Muscle of leg (tissue), 11 donors: ENCODE data around the gene SARS2. TPM values are rescaled to one million over a fixed set of nuclear protein-coding genes. Genes with fewer than 3 reads are reported as not detected.
"Not testable (repeated sequence)": the region's sequence is repeated elsewhere in the genome, so short reads cannot be mapped to it uniquely, and the experiment has no call there.

Source experiments
- DNase-seq: peaks from one replicate; pipeline ENCODE4 v3.0.0; 2013
- H3K27ac ChIP-seq: one replicate; pipeline ENCODE4 v1.5.1; 2013; ENCODE audit warnings: mild to moderate bottlenecking, low read length, control low read depth
- H3K27me3 ChIP-seq: one replicate; pipeline ENCODE4 v1.6.1; 2013; ENCODE audit warnings: low read length; ENCODE audit not compliant: control insufficient read depth, insufficient read depth
- H3K36me3 ChIP-seq: one replicate; pipeline ENCODE4 v1.6.1; 2013; ENCODE audit warnings: low read length; ENCODE audit not compliant: control insufficient read depth, insufficient read depth
- H3K4me1 ChIP-seq: one replicate; pipeline ENCODE4 v1.6.1; 2013; ENCODE audit warnings: low read length; ENCODE audit not compliant: control insufficient read depth, insufficient read depth
- H3K4me3 ChIP-seq: one replicate; pipeline ENCODE4 v1.5.1; 2013; ENCODE audit warnings: low read length, control low read depth
- H3K9me3 ChIP-seq: replicated peaks from 2 replicates; pipeline ENCODE4 v1.6.1; 2013; ENCODE audit warnings: low read depth, low read length; ENCODE audit not compliant: control insufficient read depth
- WGBS: methylation state at CpG from one replicate; pipeline ENCODE4 v1.1.5; 2013; ENCODE audit warnings: missing lambda C conversion rate; ENCODE audit not compliant: insufficient coverage; 5-methylcytosine and 5-hydroxymethylcytosine counted together
- polyA plus RNA-seq, 8 donors: library from polyadenylated mRNA; unstranded; fragments of 120-200 nt; gene quantifications; one replicate each; pipeline versions ENCODE4 v1.2.1 to v1.2.3, GENCODE V29; 2013; ENCODE audit warnings: inconsistent platforms in 1 of 8, low replicate concordance in 1 of 8; ENCODE audit not compliant: insufficient read length in 8 of 8, insufficient read depth in 1 of 8
- total RNA-seq: library from RNA; stranded (reverse); fragments of 120-200 nt; gene quantifications from one replicate; pipeline ENCODE4 v1.2.4, GENCODE V29; 2013

The SARS2 gene
- total and polyA plus RNA-seq, 9 donors, result 18.0 to 36.7 (median 25.7) TPM

- no peak for DNase-seq
- Histone ChIP-seq H3K4me1 (peaks cover 79% of the 10 kb centered on the region), H3K36me3 (peaks cover 42% of the 10 kb centered on the region), H3K4me3 (no peak overlapping the region), H3K27me3 (no peaks in the 10 kb centered on the region), H3K9me3 (no peaks in the 10 kb centered on the region), H3K27ac (no peak overlapping the region)
- 87% methylated on average over 13 of the region's 19 CpGs for WGBS
Measured at GRCh38 chr19:38880076-38880881, 50.3 kb downstream of the SARS2 start.

- Histone ChIP-seq H3K27ac (peak overlapping the region; percentile 35), H3K4me1 (peaks cover 73% of the 10 kb centered on the region), H3K9me3 (no peaks in the 10 kb centered on the region), H3K27me3 (no peaks in the 10 kb centered on the region), H3K36me3 (peaks cover 38% of the 10 kb centered on the region), H3K4me3 (no peak overlapping the region)
- no peak for DNase-seq
- WGBS, result 78% methylated on average over 9 of the region's 11 CpGs
Measured at GRCh38 chr19:38879400-38879751, 51.2 kb downstream of the SARS2 start.

GRCh38 chr19:38878575-38879399, 51.8 kb downstream of the SARS2 start:
- no peaks in the 10 kb centered on the region for H3K9me3 ChIP-seq
- no peak overlapping the region for H3K4me3 ChIP-seq
- H3K27ac ChIP-seq, result peak overlapping the region; percentile 79
- peaks cover 38% of the 10 kb centered on the region for H3K36me3 ChIP-seq
- H3K4me1 ChIP-seq, result peaks cover 76% of the 10 kb centered on the region
- H3K27me3 ChIP-seq, result no peaks in the 10 kb centered on the region
- WGBS, result 54% methylated on average over 4 of the region's 16 CpGs
- DNase-seq, result no peak

GRCh38 chr19:38877781-38878574, 52.6 kb downstream of the SARS2 start, which contains the start of gene RINL:
Gene RINL, minus strand, starts transcription at chr19:38878275. Its CDS starts 1,533 bp downstream, at chr19:38876742.
- H3K27ac ChIP-seq, result peak within 1 kb of the TSS; percentile 79
- DNase-seq, result no peak
- no peak within 1 kb of the TSS for H3K4me3 ChIP-seq
- peaks cover 76% of the 10 kb centered on the region for H3K4me1 ChIP-seq
- H3K9me3 ChIP-seq, result no peaks in the 10 kb centered on the region
- H3K36me3 ChIP-seq, result peaks cover 32% of the 10 kb centered on the region
- 25% methylated on average over 5 of the region's 11 CpGs for WGBS
- no peaks in the 10 kb centered on the region for H3K27me3 ChIP-seq

- 31% methylated on average over 3 of the region's 6 CpGs for WGBS
- no peak overlapping the region for H3K4me3 ChIP-seq
- H3K9me3 ChIP-seq, result no peaks in the 10 kb centered on the region
- peak overlapping the region; percentile 52 for H3K27ac ChIP-seq
- no peaks in the 10 kb centered on the region for H3K27me3 ChIP-seq
- DNase-seq, result peak; percentile 60
- H3K36me3 ChIP-seq, result peaks cover 19% of the 10 kb centered on the region
- H3K4me1 ChIP-seq, result peaks cover 61% of the 10 kb centered on the region
Measured at GRCh38 chr19:38875656-38876395, 54.7 kb downstream of the SARS2 start.

- peak overlapping the region; percentile 48 for H3K27ac ChIP-seq
- not testable (repeated sequence) for H3K9me3 ChIP-seq, H3K36me3 ChIP-seq, H3K27me3 ChIP-seq, H3K4me3 ChIP-seq, DNase-seq
- WGBS, result 69% methylated on average over 8 of the region's 10 CpGs
- peaks cover 56% of the 10 kb centered on the region for H3K4me1 ChIP-seq
Measured at GRCh38 chr19:38873400-38873799, 57.2 kb downstream of the SARS2 start.

GRCh38 chr19:38870612-38871011, 60.0 kb downstream of the SARS2 start:
- Histone ChIP-seq H3K4me1 (peaks cover 32% of the 10 kb centered on the region), H3K27me3 (no peaks in the 10 kb centered on the region), H3K9me3 (no peaks in the 10 kb centered on the region), H3K4me3 (no peak overlapping the region), H3K27ac (no peak overlapping the region), H3K36me3 (no peaks in the 10 kb centered on the region)
- no peak for DNase-seq
- 86% methylated on average over 12 of the region's 19 CpGs for WGBS

GRCh38 chr19:38869836-38870607, 60.5 kb downstream of the SARS2 start:
- Histone ChIP-seq H3K27me3 (no peaks in the 10 kb centered on the region), H3K4me1 (peaks cover 30% of the 10 kb centered on the region), H3K27ac (no peak overlapping the region), H3K9me3 (no peaks in the 10 kb centered on the region), H3K4me3 (peak overlapping the region; percentile 53), H3K36me3 (no peaks in the 10 kb centered on the region)
- DNase-seq, result peak; percentile 74
- WGBS, result 15% methylated on average over 47 of the region's 62 CpGs
